ENCODE data around the gene SS18.

DNA sequence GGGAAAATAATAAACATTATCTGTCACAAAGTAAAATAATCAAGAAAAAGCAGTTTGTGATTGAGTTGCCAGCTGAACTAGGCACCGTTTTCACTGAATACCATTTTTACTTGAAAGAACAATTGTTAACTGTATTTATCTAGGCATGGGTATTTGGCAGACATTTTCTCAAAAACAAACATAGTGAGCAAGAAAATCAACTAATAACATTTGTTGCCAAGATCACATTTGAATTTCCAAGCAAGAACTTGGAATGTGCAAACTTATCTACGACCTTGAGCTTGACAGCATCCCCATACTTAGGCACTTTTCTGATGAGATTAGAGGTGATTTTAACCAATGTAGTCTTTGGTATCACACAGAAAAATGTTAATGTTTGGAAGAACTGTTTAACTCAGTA, 16.7 kb downstream of the SS18 start:
- TF ChIP-seq, protein P1, sequence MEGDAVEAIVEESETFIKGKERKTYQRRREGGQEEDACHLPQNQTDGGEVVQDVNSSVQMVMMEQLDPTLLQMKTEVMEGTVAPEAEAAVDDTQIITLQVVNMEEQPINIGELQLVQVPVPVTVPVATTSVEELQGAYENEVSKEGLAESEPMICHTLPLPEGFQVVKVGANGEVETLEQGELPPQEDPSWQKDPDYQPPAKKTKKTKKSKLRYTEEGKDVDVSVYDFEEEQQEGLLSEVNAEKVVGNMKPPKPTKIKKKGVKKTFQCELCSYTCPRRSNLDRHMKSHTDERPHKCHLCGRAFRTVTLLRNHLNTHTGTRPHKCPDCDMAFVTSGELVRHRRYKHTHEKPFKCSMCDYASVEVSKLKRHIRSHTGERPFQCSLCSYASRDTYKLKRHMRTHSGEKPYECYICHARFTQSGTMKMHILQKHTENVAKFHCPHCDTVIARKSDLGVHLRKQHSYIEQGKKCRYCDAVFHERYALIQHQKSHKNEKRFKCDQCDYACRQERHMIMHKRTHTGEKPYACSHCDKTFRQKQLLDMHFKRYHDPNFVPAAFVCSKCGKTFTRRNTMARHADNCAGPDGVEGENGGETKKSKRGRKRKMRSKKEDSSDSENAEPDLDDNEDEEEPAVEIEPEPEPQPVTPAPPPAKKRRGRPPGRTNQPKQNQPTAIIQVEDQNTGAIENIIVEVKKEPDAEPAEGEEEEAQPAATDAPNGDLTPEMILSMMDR (IDR thresholded peaks at IDR 0.05) = no peak
- TF ChIP-seq POLR2A (IDR thresholded peaks at IDR 0.05) = no peak

Data from lower leg skin (tissue), 3 donors.